Testis (tissue), 2 donors: ENCODE data around the gene HHIPL1.

ENCODE experiments used
- POLR2A ChIP-seq: fragments of 450-650 bp; IDR thresholded peaks from one replicate; pipeline ENCODE4 v1.6.1; 2017; ENCODE audit warnings: antibody characterized with exemption, mild to moderate bottlenecking, moderate library complexity
- TF ChIP-seq, protein P1 (sequence below), 3 experiments: fragments of 450-650 bp in 2 of 3; fragments of 200-600 bp in 1 of 3; sonication (generic) in 1 of 3; IDR thresholded peaks; one replicate each; pipeline ENCODE4 v1.5.1; 2016 to 2019; ENCODE audit warnings: antibody characterized with exemption in 3 of 3, mild to moderate bottlenecking in 2 of 3, moderate library complexity in 1 of 3

DNA sequence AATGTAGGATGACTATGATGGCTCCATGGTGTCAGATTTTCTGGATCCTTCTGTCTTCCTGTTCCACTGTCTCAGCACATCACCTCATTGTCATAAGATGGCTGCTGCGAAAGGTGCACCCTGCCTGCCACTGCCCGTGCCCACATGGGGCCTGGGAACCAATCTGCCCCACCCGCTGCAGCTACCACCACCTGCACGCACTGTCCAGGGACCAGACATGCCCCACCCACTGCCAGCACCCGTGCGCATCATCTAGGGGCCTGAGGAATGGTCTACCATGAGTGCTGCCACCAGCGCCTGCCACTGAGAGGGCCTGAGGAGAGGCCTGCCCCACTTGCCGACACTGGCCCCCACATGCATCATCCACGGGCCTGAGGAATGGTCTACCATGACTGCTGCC, 63.0 kb downstream of the HHIPL1 start:
- no peak for TF ChIP-seq POLR2A
- TF ChIP-seq, protein P1, sequence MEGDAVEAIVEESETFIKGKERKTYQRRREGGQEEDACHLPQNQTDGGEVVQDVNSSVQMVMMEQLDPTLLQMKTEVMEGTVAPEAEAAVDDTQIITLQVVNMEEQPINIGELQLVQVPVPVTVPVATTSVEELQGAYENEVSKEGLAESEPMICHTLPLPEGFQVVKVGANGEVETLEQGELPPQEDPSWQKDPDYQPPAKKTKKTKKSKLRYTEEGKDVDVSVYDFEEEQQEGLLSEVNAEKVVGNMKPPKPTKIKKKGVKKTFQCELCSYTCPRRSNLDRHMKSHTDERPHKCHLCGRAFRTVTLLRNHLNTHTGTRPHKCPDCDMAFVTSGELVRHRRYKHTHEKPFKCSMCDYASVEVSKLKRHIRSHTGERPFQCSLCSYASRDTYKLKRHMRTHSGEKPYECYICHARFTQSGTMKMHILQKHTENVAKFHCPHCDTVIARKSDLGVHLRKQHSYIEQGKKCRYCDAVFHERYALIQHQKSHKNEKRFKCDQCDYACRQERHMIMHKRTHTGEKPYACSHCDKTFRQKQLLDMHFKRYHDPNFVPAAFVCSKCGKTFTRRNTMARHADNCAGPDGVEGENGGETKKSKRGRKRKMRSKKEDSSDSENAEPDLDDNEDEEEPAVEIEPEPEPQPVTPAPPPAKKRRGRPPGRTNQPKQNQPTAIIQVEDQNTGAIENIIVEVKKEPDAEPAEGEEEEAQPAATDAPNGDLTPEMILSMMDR (IDR thresholded peaks at IDR 0.05) = no peak
